K562 (cell line): ENCODE measurements around the gene CNNM4. TPM values are rescaled to one million over a fixed set of nuclear protein-coding genes. Genes with fewer than 3 reads are reported as not detected.

Source experiments
- BHLHE40 ChIP-seq: IDR thresholded peaks from 2 replicates; pipeline ENCODE4 v1.6.1; 2011; ENCODE audit warnings: low read length, improper control_type of control experiment
- CEBPB ChIP-seq: fragments of 450-650 bp; IDR thresholded peaks from 2 replicates; pipeline ENCODE4 v1.6.1; 2016; ENCODE audit warnings: missing genetic modification characterization, missing compliant biosample characterization
- CEBPG ChIP-seq, 3 experiments: fragments of 200-800 bp in 1 of 3; sonication (Bioruptor generic) in 1 of 3; sonication (generic) in 1 of 3; formaldehyde crosslinking in 1 of 3; IDR thresholded peaks in 2 of 3; conservative IDR thresholded peaks in 1 of 3; 2 replicates each; pipeline versions ENCODE4 v1.6.1 to v1.8.0; 2016 to 2022; ENCODE audit warnings: missing compliant biosample characterization in 2 of 3, missing genetic modification characterization in 2 of 3, mild to moderate bottlenecking in 1 of 3, missing genetic modification reagents in 1 of 3
- ETV1 ChIP-seq: fragments of 450-650 bp; conservative IDR thresholded peaks from 2 replicates; pipeline ENCODE4 v1.6.1; 2016; ENCODE audit warnings: missing genetic modification characterization, control low read depth, low read depth, missing compliant biosample characterization
- KLF10 ChIP-seq: fragments of 250-450 bp; sonication (Bioruptor Pico); IDR thresholded peaks from 2 replicates; pipeline ENCODE4 v1.6.1; 2021; ENCODE audit warnings: matching md5 sums
- NFYB ChIP-seq: IDR thresholded peaks from 2 replicates; pipeline ENCODE4 v1.6.1; 2011; ENCODE audit warnings: mild to moderate bottlenecking, moderate library complexity; ENCODE audit not compliant: insufficient read length; ENCODE audit errors: extremely low read depth
- POU5F1 ChIP-seq: fragments of 150-350 bp; IDR thresholded peaks from 2 replicates; pipeline ENCODE4 v1.6.1; 2014; ENCODE audit warnings: borderline replicate concordance, low read length, low read depth, mild to moderate bottlenecking; ENCODE audit not compliant: partially characterized antibody
- PTBP1 ChIP-seq: fragments of 200-400 bp; formaldehyde crosslinking; IDR thresholded peaks from 2 replicates; pipeline ENCODE4 v1.6.1; 2017; ENCODE audit warnings: low read depth, low read length
- ZBTB1 ChIP-seq: sonication (generic); formaldehyde crosslinking; IDR thresholded peaks from 2 replicates; pipeline ENCODE4 v1.8.1; 2023; ENCODE audit warnings: missing genetic modification reagents, low read depth, mild to moderate bottlenecking, borderline replicate concordance
- ZNF140 ChIP-seq: fragments of 250-450 bp; sonication (Bioruptor Pico); IDR thresholded peaks from 2 replicates; pipeline ENCODE4 v1.8.0; 2021; ENCODE audit warnings: moderate library complexity, mild to moderate bottlenecking, inconsistent platforms
- ZNF668 ChIP-seq: fragments of 250-450 bp; sonication (Bioruptor Pico); IDR thresholded peaks from 2 replicates; pipeline ENCODE4 v1.8.0; 2022; ENCODE audit warnings: mild to moderate bottlenecking, inconsistent platforms
- polyA plus RNA-seq, 8 experiments: library from polyadenylated mRNA; depleted of rRNA in 4 of 8; stranded (reverse) in 5 of 8; unstranded in 3 of 8; fragments of >200 nt; fragmentation: Nextera tagmentation in 2 of 8; fragmentation: Illumina TruSeq in 1 of 8; extraction: Ambion mirVana in 2 of 8; extraction: Trizol in 1 of 8; gene quantifications; 2 replicates each; pipeline versions ENCODE4 v1.2.1 to v1.2.3, GENCODE V29; 2011 to 2014; ENCODE audit warnings: inconsistent platforms in 1 of 8, missing spikeins in 1 of 8
- total RNA-seq, 7 experiments: library from RNA; depleted of rRNA in 6 of 7; stranded (reverse); fragments of >200 nt in 6 of 7; fragmentation: Illumina TruSeq in 2 of 7; extraction: Trizol in 2 of 7; gene quantifications; 2 replicates each; pipeline versions ENCODE4 v1.2.1 to v1.2.3, GENCODE V29; 2011 to 2021; ENCODE audit warnings: low replicate concordance in 1 of 7
- TF ChIP-seq, protein P1 (sequence below): fragments of 450-650 bp; IDR thresholded peaks from 2 replicates; pipeline ENCODE4 v1.7.1; 2018; ENCODE audit warnings: mild to moderate bottlenecking, low read depth; ENCODE audit not compliant: partially characterized antibody
- TF ChIP-seq, protein P2 (sequence below): fragments of 250-450 bp; sonication (Bioruptor Pico); IDR thresholded peaks from 2 replicates; pipeline ENCODE4 v1.8.0; 2022; ENCODE audit warnings: moderate library complexity, mild to moderate bottlenecking, inconsistent platforms
- TF ChIP-seq, protein P3 (sequence below): fragments of 450-650 bp; formaldehyde crosslinking; IDR thresholded peaks from 2 replicates; pipeline ENCODE4 v1.4.0; 2022; ENCODE audit warnings: missing genetic modification characterization
- TF ChIP-seq, protein P4 (sequence below): fragments of 200-800 bp; sonication (Bioruptor generic); IDR thresholded peaks from 2 replicates; pipeline ENCODE4 v1.6.1; 2016; ENCODE audit warnings: missing genetic modification characterization, missing compliant biosample characterization
- TF ChIP-seq, protein P5 (sequence below): sonication (generic); IDR thresholded peaks from 2 replicates; pipeline ENCODE4 v1.6.1; 2016

CNNM4 gene
- total and polyA plus RNA-seq, 9 of the 15 experiments (the other 6 are each of a cell fraction or from before 2014, with no cell fraction given) = 0.96 to 6.3 (median 2.8) TPM

DNA sequence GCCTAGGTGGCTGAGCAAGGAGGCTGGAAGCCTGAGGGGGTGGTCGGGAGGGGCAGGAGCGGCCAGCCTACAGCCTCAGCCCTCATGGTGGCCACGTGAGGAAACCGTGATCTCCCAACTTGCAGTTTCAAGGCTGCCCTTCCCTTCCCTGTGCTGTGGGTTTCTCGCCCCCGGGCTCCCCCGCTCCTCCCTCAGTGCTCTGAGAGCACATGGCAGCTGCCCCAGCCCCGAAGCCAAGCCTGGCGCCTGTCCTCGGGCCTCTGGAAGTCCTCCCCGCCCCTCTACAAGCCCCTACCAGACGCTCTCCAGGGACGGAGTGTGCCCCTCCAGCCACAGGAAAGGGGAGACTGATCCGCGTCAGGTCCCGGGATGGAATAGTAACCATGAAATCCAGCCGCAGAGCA lies 83.7 kb downstream of the CNNM4 start (continued):
- no peak for TF ChIP-seq ZBTB1 (CRISPR knock-in tag)
- TF ChIP-seq, protein P1, sequence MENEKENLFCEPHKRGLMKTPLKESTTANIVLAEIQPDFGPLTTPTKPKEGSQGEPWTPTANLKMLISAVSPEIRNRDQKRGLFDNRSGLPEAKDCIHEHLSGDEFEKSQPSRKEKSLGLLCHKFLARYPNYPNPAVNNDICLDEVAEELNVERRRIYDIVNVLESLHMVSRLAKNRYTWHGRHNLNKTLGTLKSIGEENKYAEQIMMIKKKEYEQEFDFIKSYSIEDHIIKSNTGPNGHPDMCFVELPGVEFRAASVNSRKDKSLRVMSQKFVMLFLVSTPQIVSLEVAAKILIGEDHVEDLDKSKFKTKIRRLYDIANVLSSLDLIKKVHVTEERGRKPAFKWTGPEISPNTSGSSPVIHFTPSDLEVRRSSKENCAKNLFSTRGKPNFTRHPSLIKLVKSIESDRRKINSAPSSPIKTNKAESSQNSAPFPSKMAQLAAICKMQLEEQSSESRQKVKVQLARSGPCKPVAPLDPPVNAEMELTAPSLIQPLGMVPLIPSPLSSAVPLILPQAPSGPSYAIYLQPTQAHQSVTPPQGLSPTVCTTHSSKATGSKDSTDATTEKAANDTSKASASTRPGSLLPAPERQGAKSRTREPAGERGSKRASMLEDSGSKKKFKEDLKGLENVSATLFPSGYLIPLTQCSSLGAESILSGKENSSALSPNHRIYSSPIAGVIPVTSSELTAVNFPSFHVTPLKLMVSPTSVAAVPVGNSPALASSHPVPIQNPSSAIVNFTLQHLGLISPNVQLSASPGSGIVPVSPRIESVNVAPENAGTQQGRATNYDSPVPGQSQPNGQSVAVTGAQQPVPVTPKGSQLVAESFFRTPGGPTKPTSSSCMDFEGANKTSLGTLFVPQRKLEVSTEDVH = no peak
- peak; percentile 99 for TF ChIP-seq PTBP1
- TF ChIP-seq POU5F1 = no peak
- TF ChIP-seq ETV1 (tag) = no peak
- TF ChIP-seq, protein P2, sequence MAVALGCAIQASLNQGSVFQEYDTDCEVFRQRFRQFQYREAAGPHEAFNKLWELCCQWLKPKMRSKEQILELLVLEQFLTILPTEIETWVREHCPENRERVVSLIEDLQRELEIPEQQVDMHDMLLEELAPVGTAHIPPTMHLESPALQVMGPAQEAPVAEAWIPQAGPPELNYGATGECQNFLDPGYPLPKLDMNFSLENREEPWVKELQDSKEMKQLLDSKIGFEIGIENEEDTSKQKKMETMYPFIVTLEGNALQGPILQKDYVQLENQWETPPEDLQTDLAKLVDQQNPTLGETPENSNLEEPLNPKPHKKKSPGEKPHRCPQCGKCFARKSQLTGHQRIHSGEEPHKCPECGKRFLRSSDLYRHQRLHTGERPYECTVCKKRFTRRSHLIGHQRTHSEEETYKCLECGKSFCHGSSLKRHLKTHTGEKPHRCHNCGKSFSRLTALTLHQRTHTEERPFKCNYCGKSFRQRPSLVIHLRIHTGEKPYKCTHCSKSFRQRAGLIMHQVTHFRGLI (CRISPR knock-in tag) = no peak
- TF ChIP-seq NFYB = no peak
- no peak for TF ChIP-seq ZNF668 (CRISPR knock-in tag)
- TF ChIP-seq, protein P3, sequence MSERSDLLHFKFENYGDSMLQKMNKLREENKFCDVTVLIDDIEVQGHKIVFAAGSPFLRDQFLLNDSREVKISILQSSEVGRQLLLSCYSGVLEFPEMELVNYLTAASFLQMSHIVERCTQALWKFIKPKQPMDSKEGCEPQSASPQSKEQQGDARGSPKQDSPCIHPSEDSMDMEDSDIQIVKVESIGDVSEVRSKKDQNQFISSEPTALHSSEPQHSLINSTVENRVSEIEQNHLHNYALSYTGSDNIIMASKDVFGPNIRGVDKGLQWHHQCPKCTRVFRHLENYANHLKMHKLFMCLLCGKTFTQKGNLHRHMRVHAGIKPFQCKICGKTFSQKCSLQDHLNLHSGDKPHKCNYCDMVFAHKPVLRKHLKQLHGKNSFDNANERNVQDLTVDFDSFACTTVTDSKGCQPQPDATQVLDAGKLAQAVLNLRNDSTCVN (CRISPR knock-in tag) = no peak
- TF ChIP-seq CEBPG (CRISPR knock-in tag; IDR thresholded peaks at IDR 0.05) = no peak
- TF ChIP-seq CEBPG (tag; conservative IDR thresholded peaks at IDR 0.05 in 1 of 2, IDR thresholded peaks at IDR 0.05 in 1 of 2) = no peak
- TF ChIP-seq, protein P4, sequence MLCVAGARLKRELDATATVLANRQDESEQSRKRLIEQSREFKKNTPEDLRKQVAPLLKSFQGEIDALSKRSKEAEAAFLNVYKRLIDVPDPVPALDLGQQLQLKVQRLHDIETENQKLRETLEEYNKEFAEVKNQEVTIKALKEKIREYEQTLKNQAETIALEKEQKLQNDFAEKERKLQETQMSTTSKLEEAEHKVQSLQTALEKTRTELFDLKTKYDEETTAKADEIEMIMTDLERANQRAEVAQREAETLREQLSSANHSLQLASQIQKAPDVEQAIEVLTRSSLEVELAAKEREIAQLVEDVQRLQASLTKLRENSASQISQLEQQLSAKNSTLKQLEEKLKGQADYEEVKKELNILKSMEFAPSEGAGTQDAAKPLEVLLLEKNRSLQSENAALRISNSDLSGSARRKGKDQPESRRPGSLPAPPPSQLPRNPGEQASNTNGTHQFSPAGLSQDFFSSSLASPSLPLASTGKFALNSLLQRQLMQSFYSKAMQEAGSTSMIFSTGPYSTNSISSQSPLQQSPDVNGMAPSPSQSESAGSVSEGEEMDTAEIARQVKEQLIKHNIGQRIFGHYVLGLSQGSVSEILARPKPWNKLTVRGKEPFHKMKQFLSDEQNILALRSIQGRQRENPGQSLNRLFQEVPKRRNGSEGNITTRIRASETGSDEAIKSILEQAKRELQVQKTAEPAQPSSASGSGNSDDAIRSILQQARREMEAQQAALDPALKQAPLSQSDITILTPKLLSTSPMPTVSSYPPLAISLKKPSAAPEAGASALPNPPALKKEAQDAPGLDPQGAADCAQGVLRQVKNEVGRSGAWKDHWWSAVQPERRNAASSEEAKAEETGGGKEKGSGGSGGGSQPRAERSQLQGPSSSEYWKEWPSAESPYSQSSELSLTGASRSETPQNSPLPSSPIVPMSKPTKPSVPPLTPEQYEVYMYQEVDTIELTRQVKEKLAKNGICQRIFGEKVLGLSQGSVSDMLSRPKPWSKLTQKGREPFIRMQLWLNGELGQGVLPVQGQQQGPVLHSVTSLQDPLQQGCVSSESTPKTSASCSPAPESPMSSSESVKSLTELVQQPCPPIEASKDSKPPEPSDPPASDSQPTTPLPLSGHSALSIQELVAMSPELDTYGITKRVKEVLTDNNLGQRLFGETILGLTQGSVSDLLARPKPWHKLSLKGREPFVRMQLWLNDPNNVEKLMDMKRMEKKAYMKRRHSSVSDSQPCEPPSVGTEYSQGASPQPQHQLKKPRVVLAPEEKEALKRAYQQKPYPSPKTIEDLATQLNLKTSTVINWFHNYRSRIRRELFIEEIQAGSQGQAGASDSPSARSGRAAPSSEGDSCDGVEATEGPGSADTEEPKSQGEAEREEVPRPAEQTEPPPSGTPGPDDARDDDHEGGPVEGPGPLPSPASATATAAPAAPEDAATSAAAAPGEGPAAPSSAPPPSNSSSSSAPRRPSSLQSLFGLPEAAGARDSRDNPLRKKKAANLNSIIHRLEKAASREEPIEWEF (CRISPR knock-in tag) = no peak
- no peak for TF ChIP-seq ZNF140 (CRISPR knock-in tag)
- peak; percentile 60 for TF ChIP-seq BHLHE40
- no peak for TF ChIP-seq KLF10 (CRISPR knock-in tag)
- no peak for TF ChIP-seq CEBPB (tag)
- TF ChIP-seq, protein P5, sequence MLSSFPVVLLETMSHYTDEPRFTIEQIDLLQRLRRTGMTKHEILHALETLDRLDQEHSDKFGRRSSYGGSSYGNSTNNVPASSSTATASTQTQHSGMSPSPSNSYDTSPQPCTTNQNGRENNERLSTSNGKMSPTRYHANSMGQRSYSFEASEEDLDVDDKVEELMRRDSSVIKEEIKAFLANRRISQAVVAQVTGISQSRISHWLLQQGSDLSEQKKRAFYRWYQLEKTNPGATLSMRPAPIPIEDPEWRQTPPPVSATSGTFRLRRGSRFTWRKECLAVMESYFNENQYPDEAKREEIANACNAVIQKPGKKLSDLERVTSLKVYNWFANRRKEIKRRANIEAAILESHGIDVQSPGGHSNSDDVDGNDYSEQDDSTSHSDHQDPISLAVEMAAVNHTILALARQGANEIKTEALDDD = no peak
